ENCODE results near the gene STARD3. TPM values are rescaled to one million over a fixed set of nuclear protein-coding genes. Genes with fewer than 3 reads are reported as not detected.
"Not testable (repeated sequence)": the region's sequence is repeated elsewhere in the genome, so short reads cannot be mapped to it uniquely, and the experiment has no call there.

STARD3 gene
- total RNA-seq, 2 experiments from 2014 or later = 70.5 to 75.7 TPM

GRCh38 chr17:39699157-39699817, 62.3 kb downstream of the STARD3 start:
- Mint-ChIP-seq H3K4me1 (peaks cover 10% of the 10 kb centered on the region), H3K27me3 (peaks cover 45% of the 10 kb centered on the region)
- H3K9me3 Mint-ChIP-seq (ENCODE audit: low read depth); ATAC-seq; DNase-seq; H3K36me3 Mint-ChIP-seq; H3K27ac Mint-ChIP-seq; H3K4me3 Mint-ChIP-seq: not testable (repeated sequence)
- CTCF ChIA-PET = interaction anchor here (1.7 kb wide), 1 partner anchor 30 kb away, joined by 5 read pairs; no protein-coding TSS in a partner anchor

GRCh38 chr17:39699818-39700147, 62.8 kb downstream of the STARD3 start, which contains the start of gene ERBB2:
Gene ERBB2, plus strand, starts transcription at chr17:39700064. Its CDS starts 175 bp downstream, at chr17:39700239.
- ATAC-seq (no peak), DNase-seq (no peak)
- H3K27me3 Mint-ChIP-seq = peaks cover 45% of the 10 kb centered on the region
- H3K9me3 Mint-ChIP-seq (ENCODE audit: low read depth) = no peaks in the 10 kb centered on the region
- no peak within 1 kb of the TSS for H3K4me3 Mint-ChIP-seq
- peaks cover 10% of the 10 kb centered on the region for H3K4me1 Mint-ChIP-seq
- H3K27ac Mint-ChIP-seq = no peak within 1 kb of the TSS
- no peaks in the 10 kb centered on the region for H3K36me3 Mint-ChIP-seq
- CTCF ChIA-PET = interaction anchor here (1.7 kb wide), 1 partner anchor 30 kb away, joined by 5 read pairs; no protein-coding TSS in a partner anchor

GRCh38 chr17:39700148-39700987, 63.4 kb downstream of the STARD3 start:
- Mint-ChIP-seq H3K27ac (no peak overlapping the region), H3K27me3 (peaks cover 45% of the 10 kb centered on the region), H3K36me3 (no peaks in the 10 kb centered on the region), H3K4me1 (peaks cover 10% of the 10 kb centered on the region), H3K9me3 (ENCODE audit: low read depth) (no peaks in the 10 kb centered on the region), H3K4me3 (no peak overlapping the region)
- ATAC-seq (peak; percentile 17), DNase-seq (no peak)
- CTCF ChIA-PET = interaction anchor here (1.7 kb wide), 1 partner anchor 29 kb away, joined by 5 read pairs; no protein-coding TSS in a partner anchor

- Mint-ChIP-seq H3K36me3 (no peaks in the 10 kb centered on the region), H3K27me3 (peaks cover 45% of the 10 kb centered on the region), H3K4me3 (no peak overlapping the region), H3K9me3 (ENCODE audit: low read depth) (no peaks in the 10 kb centered on the region), H3K27ac (no peak overlapping the region), H3K4me1 (peaks cover 10% of the 10 kb centered on the region)
- CTCF ChIA-PET = no interaction called here
- DNase-seq (no peak), ATAC-seq (no peak)
These were observed 64.3 kb downstream of the STARD3 start for GRCh38 chr17:39701012-39701783.

- Mint-ChIP-seq H3K4me3 (no peak overlapping the region), H3K27me3 (peaks cover 45% of the 10 kb centered on the region), H3K27ac (no peak overlapping the region), H3K9me3 (ENCODE audit: low read depth) (no peaks in the 10 kb centered on the region), H3K36me3 (no peaks in the 10 kb centered on the region), H3K4me1 (peaks cover 14% of the 10 kb centered on the region)
- DNase-seq (no peak), ATAC-seq (no peak)
- CTCF ChIA-PET = no interaction called here
These were observed 65.0 kb downstream of the STARD3 start for GRCh38 chr17:39701784-39702422.

- peaks cover 21% of the 10 kb centered on the region for H3K4me1 Mint-ChIP-seq
- no peaks in the 10 kb centered on the region for H3K36me3 Mint-ChIP-seq
- no peaks in the 10 kb centered on the region for H3K9me3 Mint-ChIP-seq (ENCODE audit: low read depth)
- DNase-seq (no peak), ATAC-seq (no peak)
- no peak overlapping the region for H3K4me3 Mint-ChIP-seq
- peaks cover 42% of the 10 kb centered on the region for H3K27me3 Mint-ChIP-seq
- H3K27ac Mint-ChIP-seq = no peak overlapping the region
- CTCF ChIA-PET = no interaction called here
These were observed 66.3 kb downstream of the STARD3 start for GRCh38 chr17:39702901-39703893.

GRCh38 chr17:39703913-39704312, 67.0 kb downstream of the STARD3 start:
- Mint-ChIP-seq H3K27ac (no peak overlapping the region), H3K9me3 (ENCODE audit: low read depth) (no peaks in the 10 kb centered on the region), H3K36me3 (no peaks in the 10 kb centered on the region), H3K4me3 (no peak overlapping the region), H3K27me3 (peaks cover 39% of the 10 kb centered on the region), H3K4me1 (peaks cover 21% of the 10 kb centered on the region)
- DNase-seq (no peak), ATAC-seq (no peak)
- CTCF ChIA-PET = no interaction called here

GRCh38 chr17:39704821-39705551, 68.0 kb downstream of the STARD3 start:
- peaks cover 29% of the 10 kb centered on the region for H3K27me3 Mint-ChIP-seq
- no peaks in the 10 kb centered on the region for H3K36me3 Mint-ChIP-seq
- CTCF ChIA-PET = no interaction called here
- no peak overlapping the region for H3K27ac Mint-ChIP-seq
- H3K4me3 Mint-ChIP-seq = no peak overlapping the region
- no peaks in the 10 kb centered on the region for H3K9me3 Mint-ChIP-seq (ENCODE audit: low read depth)
- ATAC-seq (no peak), DNase-seq (no peak)
- H3K4me1 Mint-ChIP-seq = peaks cover 17% of the 10 kb centered on the region

- H3K27me3 Mint-ChIP-seq = peaks cover 23% of the 10 kb centered on the region
- H3K4me3 Mint-ChIP-seq = no peak overlapping the region
- H3K9me3 Mint-ChIP-seq (ENCODE audit: low read depth) = no peaks in the 10 kb centered on the region
- peaks cover 17% of the 10 kb centered on the region for H3K4me1 Mint-ChIP-seq
- no peaks in the 10 kb centered on the region for H3K36me3 Mint-ChIP-seq
- DNase-seq (no peak), ATAC-seq (no peak)
- no peak overlapping the region for H3K27ac Mint-ChIP-seq
- CTCF ChIA-PET = interaction anchor here (0.8 to 1.3 kb wide), 2 partner anchors 25 to 83 kb away, joined by 3 read pairs; partner anchors contain the start of gene MIEN1
These were observed 68.9 kb downstream of the STARD3 start for GRCh38 chr17:39705786-39706348.

- CTCF ChIA-PET = interaction anchor here (0.8 to 1.3 kb wide), 2 partner anchors 24 to 84 kb away, joined by 3 read pairs; partner anchors contain the start of gene MIEN1
- Mint-ChIP-seq H3K4me3 (no peak overlapping the region), H3K4me1 (peaks cover 17% of the 10 kb centered on the region), H3K27me3 (peaks cover 17% of the 10 kb centered on the region), H3K27ac (no peak overlapping the region), H3K9me3 (ENCODE audit: low read depth) (no peaks in the 10 kb centered on the region), H3K36me3 (no peaks in the 10 kb centered on the region)
- ATAC-seq = no peak
- no peak for DNase-seq
These were observed 69.4 kb downstream of the STARD3 start for GRCh38 chr17:39706383-39706782.

GRCh38 chr17:39706921-39707337, 70.0 kb downstream of the STARD3 start:
- H3K4me3 Mint-ChIP-seq = no peak overlapping the region
- no peak for DNase-seq

More at GRCh38 chr17:39706921-39707337, 70.0 kb downstream of the STARD3 start:
- Mint-ChIP-seq H3K4me1 (peaks cover 17% of the 10 kb centered on the region), H3K9me3 (ENCODE audit: low read depth) (no peaks in the 10 kb centered on the region), H3K27ac (peak overlapping the region; percentile 53), H3K27me3 (peaks cover 12% of the 10 kb centered on the region), H3K36me3 (no peaks in the 10 kb centered on the region)
- CTCF ChIA-PET = interaction anchor here (0.8 to 1.3 kb wide), 2 partner anchors 24 to 84 kb away, joined by 3 read pairs; partner anchors contain the start of gene MIEN1
- ATAC-seq = no peak

Measured in activated CD8-positive, alpha-beta memory T cell treated with anti-CD3 and anti-CD28 coated beads, Interleukin-2, amount 10 ng/mL, durations not matched to agents 7 days and 5 days (primary cell).